RCC 7860 (cell line): Measurements from ENCODE around the gene CDC14B.
A peak's percentile ranks its signal among the peaks of the same experiment; 100 is the strongest.
"Not testable (repeated sequence)": the region's sequence is repeated elsewhere in the genome, so short reads cannot be mapped to it uniquely, and the experiment has no call there.

Experiments
- DNase-seq: peaks from one replicate; pipeline ENCODE4 v3.0.0-alpha.2; 2015; ENCODE audit warnings: low spot score
- FAIRE-seq: peaks from 2 replicates; lab custom pipeline; 2012; peaks lifted over from hg19 to GRCh38; lab: Jason Lieb, UNC

CDC14B gene

DNA sequence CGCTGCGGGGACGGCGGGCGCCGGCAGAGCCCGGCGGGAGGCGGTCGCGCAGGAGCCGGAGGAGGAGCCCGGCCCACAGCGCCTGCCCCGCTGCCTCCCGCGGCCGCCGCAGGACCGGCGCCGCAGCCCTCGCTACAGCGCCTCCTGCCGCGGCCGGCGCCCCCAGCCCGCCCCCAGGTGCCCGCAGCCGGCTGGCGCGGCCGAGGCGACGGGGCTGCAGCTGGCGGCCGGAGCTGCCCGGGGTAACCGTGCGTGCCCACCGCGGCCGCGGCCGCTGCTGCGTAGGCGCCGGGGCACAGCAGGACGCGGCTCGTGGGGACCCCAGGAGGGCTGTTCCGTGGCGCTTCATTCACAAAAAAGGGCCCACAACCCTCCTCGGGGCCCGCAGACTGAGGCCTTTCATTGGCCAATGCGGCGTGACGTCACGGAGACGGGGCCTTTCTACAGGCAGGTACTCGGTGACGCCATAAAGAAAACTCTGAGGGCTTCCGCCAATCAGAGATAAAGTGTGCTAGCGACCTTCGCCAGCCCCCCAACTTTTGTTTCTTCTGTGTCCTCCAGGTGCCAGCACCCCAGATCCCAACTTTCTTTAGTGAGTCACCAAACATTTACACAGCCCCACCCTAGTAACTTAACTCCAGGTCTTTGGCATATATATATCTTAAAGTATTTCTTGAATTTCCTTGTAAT is at the start of gene CDC14B:
Gene CDC14B, minus strand, starts transcription at position 353 of the 690 bp plus-strand sequence. CDS start 465 bp downstream, outside the sequence.
- FAIRE-seq (peak; percentile 55), DNase-seq (peak; percentile 85)

DNA sequence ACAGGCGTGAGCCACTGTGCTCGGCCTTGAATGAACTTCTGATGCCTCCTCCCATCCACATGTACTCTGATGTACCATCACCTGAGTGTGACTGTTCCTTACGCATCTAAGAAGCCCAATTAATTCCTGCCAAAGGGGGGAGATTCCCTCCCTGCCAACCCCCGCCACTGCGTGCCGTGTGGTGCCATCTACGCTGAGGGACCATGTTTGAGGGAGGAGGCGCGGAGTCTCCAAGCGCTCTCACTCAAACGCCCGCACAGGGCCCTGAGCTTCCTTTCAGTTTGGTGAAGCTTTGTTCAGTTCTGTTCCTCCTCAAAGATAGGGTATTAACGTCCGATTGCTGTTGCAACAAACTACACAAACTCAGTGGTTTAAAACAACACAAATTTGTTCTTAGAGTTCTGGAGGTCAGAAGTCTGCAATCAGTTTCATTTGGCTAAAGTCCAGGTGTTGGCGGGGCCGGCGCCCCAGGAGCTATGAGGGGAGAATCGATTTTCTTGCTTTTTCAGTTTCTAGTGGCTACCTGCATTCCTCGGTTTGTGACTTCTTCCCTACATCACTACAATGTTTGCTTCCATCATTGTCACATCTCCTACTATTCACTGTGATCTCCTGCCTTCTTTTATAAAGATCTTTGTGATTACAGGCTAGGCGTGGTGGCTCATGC is 49.4 kb upstream of the CDC14B start:
- no peak for DNase-seq
- FAIRE-seq, result no peak

DNA sequence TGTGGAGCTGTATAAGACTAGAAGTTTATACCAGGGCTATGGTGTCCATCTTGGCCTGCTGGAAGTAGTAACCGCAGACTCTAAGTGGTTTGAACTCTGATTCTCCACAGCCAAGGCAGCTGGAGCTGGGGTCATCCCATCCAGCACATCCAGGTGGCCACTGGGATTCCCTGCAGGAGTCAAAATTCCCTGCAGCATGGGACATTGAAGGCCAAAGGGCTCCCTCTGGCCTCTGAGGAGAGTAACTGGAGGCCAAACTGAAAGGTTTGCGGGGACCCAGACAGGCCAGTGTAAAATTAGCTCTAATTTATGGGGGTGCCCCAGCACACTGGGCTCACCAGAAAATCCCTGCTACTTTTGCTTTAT is 47.7 kb upstream of the CDC14B start:
- no peak for DNase-seq
- no peak for FAIRE-seq

DNA sequence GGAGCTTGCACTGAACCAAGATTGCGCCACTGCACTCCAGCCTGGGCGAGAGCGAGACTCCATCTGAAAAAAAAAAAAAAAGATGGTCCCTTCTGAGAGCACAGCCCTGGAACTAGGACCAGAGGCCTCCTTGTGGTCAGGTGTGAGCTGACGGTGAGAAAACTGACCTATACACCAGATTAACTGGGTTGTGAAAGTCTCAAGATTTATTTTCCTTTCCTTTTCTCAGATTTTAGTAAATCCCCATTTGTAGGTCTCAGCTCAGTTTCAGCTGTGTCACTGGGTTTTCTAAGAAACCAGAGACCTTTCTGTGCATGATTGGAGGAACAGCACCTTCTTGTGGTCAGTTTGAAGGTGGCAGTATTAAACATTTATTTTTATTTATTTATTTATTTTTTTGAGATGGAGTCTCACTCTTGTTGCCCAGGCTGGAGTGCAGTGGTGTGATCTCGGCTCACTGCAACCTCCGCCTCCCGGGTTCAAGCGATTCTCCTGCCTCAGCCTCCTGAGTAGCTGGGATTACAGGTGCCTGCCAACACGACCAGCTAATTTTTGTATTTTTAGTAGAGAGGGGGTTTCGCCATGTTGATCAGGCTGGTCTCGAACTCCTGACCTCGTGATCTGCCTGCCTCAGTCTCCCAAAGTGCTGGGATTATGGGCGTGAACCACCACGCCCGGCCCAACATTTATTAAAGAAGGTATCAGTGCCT is 47.2 kb upstream of the CDC14B start:
- not testable (repeated sequence) for FAIRE-seq
- DNase-seq, result peak; percentile 60

DNA sequence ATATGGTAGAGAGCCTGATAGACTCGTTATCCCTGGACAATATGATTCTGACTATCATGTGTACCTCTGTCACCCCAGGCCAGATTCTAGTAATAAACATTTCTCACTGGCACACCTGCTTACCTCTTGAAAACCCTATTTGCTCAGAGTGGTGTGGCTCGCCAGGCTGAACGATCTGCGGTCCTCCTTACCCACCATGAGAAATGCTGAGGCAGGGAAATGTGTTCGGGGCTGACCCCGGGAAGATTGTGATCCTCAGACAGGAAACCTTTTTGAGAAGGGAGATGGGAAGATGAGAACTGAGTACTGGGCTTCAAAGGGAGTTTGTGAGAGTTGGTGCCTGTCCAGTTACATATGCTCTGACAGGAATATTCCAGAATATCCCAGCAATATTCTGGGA is 46.1 kb upstream of the CDC14B start:
- DNase-seq (no peak), FAIRE-seq (no peak)

DNA sequence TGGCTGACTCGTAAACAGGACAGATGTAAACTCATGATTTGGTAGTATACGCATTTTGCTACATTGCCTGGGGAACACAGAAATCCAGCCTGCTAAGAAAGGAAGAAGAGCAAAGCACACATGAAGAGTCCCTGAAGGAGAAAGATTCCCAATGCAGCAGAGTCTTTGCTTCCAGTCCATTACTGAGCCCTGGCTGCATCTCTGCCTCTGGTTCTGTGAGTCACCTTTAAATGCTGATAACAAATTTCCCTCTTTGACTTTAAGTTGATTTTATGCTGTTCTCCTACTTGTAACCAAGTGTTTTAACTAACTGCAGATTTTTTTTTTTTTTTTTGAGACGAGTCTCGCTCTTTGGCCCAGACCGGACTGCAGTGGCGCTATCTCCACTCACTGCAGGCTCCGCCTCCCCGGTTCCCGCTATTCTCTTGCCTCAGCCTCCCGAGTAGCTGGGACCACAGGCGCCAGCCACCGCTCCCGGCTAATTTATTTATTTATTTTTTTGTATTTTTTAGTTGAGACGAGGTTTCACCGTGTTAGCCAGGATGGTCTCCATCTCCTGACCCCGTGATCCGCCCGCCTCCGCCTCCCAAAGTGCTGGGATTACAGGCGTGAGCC is 44.0 kb upstream of the CDC14B start:
- FAIRE-seq, result no peak
- DNase-seq, result no peak

DNA sequence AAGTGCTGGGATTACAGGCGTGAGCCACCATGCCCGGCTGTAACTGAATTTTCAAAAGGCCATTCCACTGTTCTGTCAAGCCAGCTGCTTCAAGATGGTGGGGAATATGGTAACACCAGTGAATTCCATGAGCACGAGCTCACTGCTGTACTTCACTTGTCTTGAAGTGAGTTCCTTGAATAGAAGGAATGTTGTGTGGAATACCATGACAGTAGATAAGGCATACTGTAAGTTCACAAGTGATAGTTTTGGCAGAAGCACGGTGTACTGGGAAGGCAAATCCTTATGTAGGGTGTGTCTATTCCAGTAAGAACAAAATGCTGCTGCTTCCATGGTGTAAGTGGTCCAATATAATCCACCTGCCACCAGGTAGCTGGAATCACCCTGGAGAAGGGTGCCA is 42.1 kb upstream of the CDC14B start:
- FAIRE-seq, result no peak
- no peak for DNase-seq

DNA sequence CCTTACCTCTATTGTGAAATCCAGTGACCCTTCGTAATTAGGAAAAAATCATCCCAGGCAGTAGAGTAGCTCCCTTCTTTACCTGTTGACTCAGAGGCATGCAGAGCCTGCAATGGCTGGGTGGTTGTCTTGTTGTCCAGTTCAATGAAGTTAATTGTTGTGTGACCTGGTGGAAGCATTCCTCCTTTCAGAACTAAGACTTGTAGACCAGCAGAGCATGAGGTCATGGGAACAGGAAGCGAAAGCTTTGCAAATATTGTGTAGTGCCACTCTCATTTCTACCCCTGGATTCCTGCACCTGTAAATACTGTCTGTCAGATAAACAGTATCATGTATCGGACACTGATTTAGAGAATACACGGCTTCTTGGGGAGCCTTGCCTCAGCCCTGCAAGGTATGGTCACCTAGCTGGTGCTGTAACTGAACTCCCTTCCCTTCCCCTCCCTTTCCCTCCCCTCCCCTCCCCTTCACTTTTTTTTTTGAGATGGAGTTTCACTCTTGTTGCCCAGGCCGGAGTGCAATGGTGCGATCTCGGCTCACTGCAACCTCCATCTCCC is 41.1 kb upstream of the CDC14B start:
- DNase-seq, result no peak
- FAIRE-seq, result no peak

DNA sequence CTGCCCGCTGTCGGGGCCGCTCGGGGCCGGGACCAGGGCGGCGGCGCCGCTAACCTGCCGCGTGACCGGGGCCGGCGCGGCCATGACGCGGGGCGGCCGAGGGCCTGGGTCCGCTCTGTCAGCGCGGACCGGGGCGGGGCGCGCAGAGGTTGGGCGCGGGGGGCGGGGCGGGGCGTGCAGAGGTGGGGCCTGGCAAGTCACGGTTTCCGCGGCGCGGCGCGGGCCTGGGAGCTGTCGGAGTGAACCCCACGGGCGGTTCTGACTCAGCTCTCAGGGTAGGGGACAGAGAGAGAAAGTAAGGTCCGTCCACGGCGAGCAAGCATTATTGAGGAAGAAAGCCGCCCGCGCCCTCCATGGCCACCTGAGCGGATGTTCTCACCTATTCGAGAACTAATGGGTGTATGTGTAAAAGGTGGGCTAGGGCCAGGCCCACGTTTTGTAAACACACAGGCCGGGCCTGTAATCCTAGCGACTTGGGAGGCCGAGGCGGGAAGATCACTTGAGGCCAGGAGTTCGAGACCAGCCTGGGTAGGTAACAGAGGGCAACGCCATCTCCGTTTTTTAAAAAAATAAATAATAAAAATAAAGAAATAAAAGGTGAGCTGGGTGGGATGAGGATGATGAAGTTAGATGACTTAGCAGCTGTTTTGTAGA is 35.7 kb upstream of the CDC14B start, which contains the start of gene PRXL2C:
Gene PRXL2C, minus strand, starts transcription at position 120 of the 654 bp plus-strand sequence. Its CDS starts 36 bp downstream, at position 84.
- DNase-seq (peak; percentile 75), FAIRE-seq (no peak)

DNA sequence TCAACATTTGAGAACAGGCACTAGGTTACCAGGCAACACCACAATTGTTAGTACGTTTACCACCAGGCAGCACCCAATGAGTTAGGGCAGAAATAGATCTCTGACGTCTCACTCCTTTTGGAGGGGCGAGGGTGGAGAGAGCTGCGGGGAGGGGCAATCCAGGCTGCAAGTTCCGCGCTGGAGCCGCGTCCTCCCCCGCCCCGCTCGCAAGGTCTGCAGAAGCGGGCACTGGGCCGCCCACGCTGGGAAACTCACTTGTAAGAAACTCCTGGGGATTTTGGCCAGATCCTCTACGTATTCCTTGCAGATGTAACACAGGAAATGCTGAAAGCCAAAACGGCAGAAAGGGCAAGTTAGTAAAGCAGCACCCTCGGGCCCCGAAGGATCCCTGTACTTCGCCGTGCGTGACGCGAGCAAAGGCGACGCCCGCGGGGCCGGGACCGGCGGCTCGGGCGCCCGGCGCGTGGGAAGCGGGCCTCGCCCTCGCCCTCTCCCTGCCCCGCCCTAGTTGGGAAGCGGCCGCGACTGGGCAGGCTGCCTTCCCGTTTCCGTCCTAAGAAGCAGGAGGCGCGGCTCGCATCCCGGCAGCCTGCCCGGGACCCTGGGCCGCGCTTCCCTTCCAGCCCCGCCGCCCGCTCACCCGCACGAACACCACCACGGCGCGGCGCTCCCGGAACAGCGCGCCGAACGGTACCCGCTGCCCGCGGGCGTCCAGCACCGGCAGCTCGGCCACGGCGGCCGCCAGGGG is 35.0 kb upstream of the CDC14B start:
- FAIRE-seq (no peak), DNase-seq (peak; percentile 80)

DNA sequence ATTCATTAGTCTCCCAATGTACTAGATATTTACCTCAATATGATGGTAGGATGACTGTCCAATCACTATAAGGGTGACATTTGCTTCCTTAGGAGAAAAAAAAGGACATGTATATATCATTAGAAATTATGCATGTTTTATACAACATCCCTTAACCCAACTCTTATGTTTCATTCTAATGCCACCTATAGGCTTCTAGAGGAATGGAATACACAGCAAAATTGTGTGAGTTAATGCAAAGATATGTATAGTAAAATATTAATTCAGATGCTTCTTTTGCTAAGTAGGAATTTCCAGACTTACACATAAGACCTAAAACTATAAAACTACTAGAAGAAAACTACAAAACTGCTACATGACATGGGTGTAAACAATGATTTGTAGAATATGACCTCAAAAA is 32.0 kb upstream of the CDC14B start:
- FAIRE-seq (peak; percentile 75), DNase-seq (peak; percentile 37)

DNA sequence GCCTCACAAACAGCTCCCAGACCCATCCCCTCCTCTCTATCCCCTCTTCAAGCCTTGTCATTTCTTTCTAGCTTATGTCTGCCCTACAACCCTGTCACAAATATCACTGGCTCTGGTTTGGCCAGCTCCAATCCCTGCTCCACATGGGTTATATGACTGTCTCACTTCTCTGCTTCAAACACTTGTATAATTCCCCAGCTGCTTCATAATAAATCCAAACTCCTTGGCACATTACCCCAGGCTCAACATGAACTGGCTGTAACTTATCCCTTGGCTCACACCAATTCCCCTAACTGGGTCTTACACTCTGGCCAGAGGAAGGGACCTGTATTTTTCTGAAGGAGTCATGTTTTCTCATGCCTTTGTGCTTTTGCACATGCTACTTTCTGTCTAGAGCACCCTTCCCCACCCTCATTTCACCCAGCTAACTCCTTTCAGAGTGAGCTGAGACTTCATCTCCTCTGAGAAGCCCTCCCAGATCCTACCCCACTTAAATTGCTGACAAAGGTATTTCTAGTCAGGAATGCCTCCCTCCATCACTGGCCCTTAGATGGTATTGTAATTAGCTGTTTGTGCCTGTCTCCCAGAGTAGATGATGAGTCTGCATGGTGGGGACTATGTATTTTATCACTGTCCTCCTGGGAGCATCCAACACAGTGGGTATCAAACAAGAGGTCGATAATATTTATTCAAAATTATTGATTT is 30.1 kb upstream of the CDC14B start:
- FAIRE-seq (no peak), DNase-seq (no peak)

DNA sequence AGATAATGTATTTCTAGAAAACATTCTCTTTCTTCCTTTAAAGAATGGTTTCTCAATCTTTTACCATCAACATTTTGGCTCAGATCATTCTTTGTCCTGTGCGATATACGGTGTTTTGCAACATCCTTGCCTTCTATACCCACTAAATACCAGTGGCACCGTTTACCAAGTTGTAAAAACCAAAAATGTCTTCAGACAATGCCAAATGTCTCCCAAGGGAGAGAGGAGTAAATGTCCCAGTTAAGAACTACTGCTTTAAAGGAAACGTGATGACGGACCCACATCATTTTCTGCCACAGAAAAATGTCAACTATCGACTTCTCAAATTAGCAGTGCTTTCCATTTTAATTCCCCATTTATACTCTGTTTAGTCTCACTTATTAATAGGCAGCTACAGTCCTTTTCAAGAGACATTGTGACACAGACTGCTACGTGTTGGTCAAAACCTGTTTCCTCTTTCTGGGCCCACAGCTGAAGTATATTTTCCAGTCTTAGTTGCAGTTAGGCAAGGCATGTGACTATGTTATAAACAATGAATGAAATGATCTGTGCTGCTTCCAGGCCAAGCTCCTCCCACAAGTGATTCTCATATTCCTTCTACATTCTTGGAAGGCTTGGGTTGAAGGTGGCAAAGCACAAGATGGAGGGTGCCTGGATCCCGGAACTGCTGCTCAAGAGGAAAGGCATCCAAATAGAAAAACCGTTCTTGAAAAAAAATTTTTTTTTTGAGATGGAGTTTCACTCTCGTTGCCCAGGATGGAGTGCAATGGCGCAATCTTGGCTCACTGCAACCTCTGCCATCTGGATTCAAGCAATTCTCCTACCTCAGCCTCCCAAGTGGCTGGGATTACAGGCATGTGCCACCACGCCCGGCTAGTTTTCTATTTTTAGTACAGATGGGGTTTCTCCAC is 26.7 kb upstream of the CDC14B start:
- DNase-seq (no peak), FAIRE-seq (no peak)

DNA sequence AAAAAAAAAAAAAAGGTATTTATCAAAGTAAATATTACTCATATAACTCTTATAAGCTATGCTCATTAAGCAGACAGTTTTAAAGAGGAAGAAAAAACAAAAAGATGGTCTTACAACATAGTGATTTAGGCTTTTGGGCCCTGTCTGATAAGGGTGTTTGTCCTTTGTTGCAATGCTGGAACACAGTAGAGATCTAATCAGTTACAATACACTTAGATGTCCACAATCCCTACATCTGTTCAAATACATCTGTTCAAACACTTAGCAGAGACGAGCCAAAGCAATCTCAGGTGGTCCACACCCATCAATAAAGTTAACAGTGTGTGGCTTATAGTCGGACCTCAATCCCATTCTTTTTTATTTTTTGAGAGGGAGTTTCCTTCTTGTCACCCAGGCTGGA is 24.5 kb upstream of the CDC14B start:
- no peak for FAIRE-seq
- DNase-seq, result no peak

DNA sequence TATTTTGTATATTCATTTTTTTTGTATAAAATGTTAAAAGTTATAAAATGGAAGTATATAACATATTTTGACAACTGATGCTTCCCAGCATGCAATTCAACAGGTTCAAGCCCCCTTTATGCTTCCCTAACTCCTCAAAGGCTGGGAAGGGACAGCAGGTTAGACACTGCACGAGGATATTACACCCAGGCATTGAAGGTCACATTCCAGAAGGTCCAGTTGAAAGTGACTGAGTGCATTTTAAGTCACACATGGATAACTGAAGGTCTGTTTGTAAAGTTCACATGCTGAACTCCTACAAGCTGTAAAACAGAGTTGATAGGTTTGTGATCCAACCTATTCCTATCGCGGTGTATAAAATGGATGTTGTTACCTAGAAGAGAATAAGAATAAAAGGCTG is 21.9 kb upstream of the CDC14B start:
- FAIRE-seq (no peak), DNase-seq (no peak)

DNA sequence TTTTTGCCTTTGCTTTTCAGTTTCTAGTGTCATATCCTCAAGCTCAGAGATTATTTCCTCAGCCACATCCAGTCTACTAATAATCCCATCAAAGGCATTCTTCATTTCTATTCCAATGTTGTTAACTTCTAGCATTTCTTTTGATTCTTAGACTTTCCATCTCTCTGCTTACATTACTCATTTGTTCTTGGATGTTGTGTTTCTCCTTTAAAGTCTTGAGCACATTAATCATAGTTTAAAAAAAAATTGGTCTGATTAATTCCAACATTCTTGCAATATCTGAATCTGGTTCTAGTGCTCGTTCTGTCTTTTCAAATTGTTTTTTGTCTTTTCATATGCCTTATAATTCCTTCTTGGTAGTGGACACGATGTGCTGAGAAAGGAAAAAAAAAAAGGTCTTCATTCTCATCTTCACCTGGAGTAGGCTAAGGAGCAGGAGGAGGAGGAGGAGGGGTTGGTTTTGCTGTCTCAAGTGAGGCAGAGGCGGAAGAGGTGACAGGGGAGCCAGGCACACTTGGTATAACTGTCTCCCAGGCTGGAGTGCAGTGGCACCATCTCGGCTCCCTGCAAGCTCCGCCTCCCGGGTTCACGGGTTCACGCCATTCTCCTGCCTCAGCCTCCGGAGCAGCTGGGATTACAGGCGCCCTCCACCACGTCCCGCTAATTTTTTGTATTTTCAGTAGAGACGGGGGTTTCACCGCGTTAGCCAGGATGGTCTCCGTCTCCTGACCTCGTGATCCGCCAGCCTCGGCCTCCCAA is 19.1 kb upstream of the CDC14B start:
- FAIRE-seq (no peak), DNase-seq (no peak)

DNA sequence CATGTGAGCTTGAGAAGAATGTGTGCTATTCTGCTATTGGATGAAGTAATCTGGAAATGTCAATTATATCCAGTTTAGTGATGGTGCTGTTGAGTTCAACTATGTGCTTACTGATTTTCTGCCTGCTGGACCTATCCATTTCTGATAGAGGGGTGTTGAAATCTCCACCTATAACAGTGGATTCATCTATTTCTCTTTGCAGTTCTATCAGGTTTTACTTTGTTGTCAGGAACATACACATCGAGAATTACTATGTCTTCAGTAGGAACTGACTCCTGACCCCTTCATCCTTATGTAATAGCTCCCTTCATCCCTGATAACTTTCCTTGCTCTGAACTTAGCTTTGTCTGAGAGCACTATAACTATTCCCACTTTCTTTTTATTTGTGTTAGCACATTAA is 16.7 kb upstream of the CDC14B start:
- FAIRE-seq (no peak), DNase-seq (no peak)

DNA sequence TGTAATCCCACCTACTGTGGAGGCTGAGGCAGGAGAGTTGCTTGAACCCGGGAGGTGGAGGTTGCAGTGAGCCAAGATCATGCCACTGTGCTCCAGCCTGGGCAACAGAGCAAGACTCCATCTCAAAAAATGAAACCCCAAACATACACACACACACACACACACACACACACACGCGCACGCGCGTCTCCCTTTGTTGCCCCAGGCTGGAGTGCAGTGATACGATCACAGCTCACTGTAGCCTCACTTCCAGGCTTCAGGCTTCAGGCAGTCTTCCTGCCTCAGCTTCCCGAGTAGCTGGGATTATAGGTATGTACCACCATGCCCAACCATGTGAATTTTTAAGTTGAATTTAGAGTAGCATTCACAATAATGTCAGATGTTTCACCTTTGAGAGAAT is 13.9 kb upstream of the CDC14B start:
- FAIRE-seq, DNase-seq: not testable (repeated sequence)
